ENCODE data around the gene ADAMTS5.

ADAMTS5 gene

DNA sequence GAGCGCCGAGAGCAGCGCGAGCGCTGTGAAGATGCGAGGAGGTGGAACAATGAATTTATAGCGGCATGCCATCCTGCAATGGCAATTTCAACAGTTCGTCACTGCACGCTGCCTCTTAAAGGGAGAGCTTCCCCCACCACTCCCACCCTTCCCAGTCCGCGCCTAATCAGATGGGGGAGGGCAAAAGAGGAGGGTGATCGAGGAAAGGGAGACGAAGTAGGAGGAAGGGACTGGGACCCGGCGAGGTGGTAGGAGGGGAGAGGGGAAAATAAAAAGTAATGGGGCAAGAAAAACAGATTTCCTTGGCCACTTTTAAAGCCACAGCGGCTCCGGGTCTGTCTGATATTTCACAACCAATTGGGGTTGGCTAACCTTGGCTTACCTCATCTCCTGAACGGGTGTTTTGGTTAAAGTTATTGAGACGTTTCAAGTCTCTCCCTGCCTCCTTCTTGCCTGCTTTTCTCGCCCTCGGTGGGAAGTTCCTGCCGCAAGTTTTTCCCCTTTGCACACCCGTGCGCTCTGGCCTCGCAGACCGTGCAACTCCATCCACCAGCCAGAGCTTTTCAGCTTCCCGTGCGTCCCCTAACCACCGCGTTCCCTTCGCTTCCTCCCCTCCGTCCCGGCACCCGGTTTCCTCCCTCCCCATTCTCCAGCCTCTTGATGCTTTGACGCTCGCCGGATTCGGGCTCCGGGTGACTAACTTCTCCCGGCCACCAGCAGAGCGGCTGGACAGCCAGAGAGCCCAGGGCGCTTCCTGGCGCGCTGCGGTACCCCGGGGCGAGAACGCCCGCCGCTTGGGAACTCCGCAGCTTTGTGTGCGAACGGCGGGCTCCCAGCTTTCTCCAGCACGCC lies at the start of gene ADAMTS5:
Gene ADAMTS5 (minus strand): TSS at position 27 of the 852 bp plus-strand sequence. CDS start 697 bp downstream, outside the sequence.
- DNase-seq (ENCODE audit: low read depth): peak; percentile 58

GRCh38 chr21:27001526-27001925 lies 34.6 kb upstream of the ADAMTS5 start:
- no peak for DNase-seq (ENCODE audit: low read depth)

- no peak for DNase-seq (ENCODE audit: low read depth)
Measured at GRCh38 chr21:26983576-26983975, 16.7 kb upstream of the ADAMTS5 start.

DNA sequence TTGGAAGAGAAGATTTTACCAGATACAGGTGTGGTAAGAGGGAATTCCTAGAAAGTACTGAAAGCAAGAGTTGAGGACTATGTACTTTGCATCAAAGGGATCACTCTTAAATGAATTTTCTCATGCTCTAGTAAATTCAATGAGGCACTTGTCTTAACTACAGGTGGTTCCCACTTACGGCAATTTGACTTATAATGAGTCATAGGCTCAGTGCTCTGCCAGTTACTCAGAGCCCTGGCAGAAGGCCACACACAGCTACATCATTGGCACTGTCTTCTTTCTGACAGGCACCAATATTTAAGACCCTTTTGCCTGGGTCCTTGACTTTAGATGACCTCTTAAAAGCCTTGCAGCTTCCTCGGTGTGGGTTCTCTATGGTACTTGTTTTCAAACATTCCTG lies 15.9 kb upstream of the ADAMTS5 start:
- DNase-seq (ENCODE audit: low read depth): peak; percentile 23

- peak; percentile 8 for DNase-seq (ENCODE audit: low read depth)
Measured at GRCh38 chr21:26977746-26978145, 10.9 kb upstream of the ADAMTS5 start.

GRCh38 chr21:26973226-26973625 lies 6.3 kb upstream of the ADAMTS5 start:
- no peak for DNase-seq (ENCODE audit: low read depth)

DNA sequence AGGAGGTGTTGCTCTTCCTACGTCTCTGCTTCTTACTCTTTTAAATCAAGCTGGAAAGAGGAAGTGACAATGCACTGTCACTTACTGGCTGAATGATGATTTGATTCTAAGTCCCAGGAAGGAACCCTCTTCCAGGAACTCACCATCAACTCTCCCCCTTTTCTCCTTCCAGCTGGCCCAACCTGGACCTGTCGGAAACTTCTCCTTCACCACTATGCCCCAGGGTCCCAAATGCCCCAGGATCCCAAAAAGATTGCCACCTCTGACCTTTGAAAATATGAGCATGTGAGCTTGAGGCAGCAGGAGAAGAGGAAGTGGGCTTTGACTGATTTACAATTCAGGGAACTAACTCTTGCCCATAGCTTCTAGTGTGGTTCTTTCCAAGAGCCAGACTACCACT lies 5.3 kb upstream of the ADAMTS5 start:
- DNase-seq (ENCODE audit: low read depth): no peak

DNA sequence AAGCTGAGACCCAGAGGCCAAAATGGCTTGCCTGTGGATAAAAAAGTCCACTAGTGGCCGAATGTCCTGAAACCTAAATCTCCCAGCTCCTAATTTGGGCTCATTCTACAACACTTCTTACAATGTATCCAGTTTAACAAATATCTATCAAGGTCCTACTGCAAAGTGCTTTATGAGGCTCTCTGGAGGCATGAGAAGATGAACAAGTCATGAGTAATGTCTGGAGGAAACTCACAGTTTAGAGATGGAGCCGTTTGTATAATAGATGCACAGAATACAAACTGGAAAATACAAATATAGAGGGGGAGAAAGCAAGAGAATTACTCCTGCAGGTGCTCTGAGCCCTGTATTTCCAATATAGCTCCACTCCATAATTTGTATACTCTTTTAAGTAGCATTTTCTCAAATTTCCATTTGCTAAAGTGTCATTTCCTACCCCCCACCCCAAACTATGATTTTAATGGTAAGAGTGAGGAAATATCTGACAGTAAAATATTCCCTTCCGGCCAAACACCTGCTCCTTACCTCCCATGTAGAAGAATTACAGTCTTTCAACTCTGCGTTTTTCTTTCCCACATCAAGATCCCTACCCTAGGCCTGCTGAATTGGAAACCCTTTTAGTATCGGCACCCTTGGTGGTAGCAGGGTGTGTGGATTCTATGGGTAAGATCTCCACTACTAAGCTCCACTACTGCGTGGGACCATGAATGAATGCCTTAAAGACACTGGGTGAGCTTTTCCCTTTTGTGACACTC lies 3.3 kb upstream of the ADAMTS5 start:
- no peak for DNase-seq (ENCODE audit: low read depth)

DNA sequence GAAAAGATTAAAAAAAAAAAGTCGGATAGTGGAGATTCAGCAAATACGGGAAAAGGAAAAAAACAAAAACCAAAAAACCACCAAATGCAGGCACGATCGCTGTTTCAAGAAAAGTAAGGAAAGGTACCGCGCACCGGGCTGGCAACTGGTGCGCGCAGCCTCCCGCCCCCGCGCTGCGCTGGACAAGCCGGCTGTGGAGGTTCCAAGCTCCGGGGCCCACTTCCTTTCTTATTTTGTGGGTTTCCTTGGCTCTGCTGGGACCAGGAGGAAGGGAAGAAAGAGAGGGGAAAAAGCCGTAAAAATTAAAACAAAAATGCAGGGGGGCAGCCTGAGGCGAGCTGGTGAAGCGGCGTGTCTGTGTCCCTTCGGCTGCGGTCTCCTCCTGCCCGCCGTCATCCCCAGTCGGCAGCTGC lies 233 bp downstream of the ADAMTS5 start:
- peak; percentile 30 for DNase-seq (ENCODE audit: low read depth)

DNA sequence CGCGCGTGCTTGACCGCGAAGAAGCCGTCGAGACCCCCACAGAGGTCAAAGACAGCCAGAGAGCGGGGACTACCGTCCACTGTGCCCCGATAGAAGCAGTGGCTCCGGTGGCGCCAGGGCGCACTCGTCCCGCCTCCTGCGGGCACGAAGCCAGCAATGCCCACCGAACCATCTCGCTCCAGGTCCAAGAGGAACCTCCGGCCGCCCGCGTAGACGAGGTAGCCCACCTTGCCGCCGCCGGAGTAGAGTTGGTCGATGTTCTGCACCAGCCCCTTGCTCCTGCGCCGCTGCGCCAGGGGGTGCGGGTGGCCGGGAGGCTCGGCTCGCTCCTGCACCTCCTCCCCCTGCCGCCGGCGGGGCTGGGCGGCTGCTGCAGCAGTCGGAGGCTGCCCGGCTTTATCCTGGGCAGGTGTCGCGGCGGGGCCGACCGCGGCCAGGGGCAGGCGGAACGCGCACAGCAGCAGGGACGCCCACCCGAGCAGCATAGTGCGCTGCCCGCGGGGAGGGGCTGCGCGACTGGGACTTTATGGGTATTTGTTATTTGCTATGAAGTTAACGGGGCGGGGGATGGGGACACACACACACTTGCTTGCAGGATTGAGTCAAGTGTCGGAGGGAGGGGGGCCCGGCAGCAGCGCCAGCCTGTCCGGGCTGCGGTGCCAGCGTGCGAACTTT lies 844 bp downstream of the ADAMTS5 start:
- no peak for DNase-seq (ENCODE audit: low read depth)

DNA sequence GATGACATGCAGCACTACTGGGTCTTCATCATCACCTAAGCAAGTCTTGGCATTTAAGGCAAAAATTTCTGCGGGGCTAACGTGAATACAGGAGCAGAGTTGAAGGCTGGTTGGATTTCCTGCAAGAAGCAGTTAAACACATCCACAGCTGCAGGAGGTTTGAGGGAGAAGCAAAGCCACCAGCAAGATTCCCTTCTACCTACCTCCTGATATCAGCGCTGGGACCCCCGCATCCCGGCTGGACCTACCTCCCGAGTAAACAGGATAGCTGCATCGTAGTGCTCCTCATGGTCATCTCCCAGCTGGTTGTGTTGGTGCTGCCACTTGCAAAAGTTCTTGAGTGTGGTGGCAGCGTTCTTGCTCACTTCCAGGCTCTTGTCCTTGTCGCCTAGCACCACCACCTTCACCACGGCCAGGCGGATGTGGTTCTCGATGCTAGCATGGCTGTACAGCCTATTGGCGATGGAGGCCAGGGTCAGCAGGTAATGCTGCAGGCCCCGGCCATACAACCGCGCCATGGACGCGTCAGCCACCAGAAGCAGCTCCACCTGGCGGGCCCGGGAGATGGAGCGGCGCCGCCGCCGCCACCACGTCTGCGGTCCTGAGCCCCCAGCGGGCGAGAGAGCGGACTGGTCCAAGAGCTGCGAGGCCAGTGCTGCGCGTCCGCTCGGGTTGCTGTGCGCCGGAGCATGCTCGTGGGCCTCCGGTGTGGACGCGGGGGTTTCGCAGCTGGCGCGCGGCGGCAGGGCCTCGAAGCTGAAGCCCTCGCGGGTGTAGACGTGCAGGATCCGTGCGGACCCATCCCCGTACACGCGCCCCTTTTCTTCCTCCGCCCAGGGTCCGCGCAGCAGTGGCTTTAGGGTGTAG lies 1.6 kb downstream of the ADAMTS5 start:
- DNase-seq (ENCODE audit: low read depth): no peak

- no peak for DNase-seq (ENCODE audit: low read depth)
Measured at GRCh38 chr21:26964170-26964778, 2.6 kb downstream of the ADAMTS5 start.

DNA sequence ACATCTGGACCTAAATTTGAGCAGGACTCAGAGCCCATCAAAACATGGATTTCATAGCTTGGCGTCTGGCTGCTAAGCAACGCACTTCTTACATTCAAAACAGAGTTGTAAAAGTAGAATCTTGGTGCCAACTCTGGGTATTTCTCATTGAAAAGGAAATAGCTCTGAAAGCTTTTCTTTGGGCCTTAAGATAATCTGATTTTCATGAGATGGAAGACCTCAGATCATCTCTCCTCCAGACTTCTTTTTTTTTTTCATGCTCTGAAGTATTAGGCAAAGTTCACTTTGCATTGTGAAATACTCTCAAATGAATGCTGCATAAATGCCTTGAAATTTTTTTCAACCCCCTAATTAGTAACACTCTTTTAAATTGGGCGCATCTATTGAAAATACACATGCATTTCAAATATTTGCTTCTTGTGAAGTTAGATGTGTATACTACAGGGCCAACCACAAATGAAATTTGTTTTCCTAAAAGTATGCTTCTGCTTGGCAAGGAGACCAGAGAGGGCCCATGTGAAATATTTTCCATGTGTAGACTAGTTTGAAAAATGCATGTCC lies 4.2 kb downstream of the ADAMTS5 start:
- DNase-seq (ENCODE audit: low read depth): no peak

DNA sequence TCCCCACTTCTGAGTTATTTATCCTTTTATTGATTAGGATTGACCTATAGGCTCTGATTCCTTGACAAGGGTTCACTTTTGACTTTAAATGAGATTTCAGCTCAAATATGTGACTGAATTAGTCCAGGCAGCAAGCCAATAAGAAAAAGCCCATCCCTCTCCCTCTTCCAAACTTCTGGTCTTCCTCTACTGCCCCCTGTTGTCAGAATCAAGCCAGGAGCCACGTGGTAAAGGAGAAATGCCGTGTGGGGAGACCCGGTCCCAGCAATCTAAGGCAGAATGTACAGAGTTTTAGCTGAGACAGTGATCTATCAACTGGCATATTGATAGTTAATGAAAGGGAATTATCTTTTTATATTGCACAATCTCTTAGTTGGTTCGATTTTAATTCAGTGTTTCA lies 5.2 kb downstream of the ADAMTS5 start:
- DNase-seq (ENCODE audit: low read depth): no peak

GRCh38 chr21:26958788-26959187 lies 8.1 kb downstream of the ADAMTS5 start:
- no peak for DNase-seq (ENCODE audit: low read depth)

- DNase-seq (ENCODE audit: low read depth): no peak
Measured at GRCh38 chr21:26956813-26957212, 10.1 kb downstream of the ADAMTS5 start.

DNA sequence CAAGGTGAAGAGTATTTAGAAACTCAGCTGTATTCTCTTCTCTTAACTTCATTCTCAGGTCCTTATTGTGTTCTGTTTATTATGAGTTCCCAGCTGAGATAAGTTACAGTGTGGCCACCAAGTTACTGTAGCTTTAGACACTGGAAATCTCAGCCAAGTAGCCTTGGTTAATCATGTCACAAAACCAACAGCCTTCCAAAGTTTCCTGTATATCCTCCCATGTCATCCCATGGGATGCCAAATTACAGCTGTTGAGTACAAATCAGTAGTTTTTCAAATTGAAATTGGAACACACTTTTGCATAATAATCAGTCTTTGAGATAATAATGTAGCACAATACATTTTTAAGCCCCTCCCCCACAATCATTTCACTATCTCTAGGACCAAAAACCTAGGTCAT lies 10.7 kb downstream of the ADAMTS5 start:
- DNase-seq (ENCODE audit: low read depth): no peak

DNA sequence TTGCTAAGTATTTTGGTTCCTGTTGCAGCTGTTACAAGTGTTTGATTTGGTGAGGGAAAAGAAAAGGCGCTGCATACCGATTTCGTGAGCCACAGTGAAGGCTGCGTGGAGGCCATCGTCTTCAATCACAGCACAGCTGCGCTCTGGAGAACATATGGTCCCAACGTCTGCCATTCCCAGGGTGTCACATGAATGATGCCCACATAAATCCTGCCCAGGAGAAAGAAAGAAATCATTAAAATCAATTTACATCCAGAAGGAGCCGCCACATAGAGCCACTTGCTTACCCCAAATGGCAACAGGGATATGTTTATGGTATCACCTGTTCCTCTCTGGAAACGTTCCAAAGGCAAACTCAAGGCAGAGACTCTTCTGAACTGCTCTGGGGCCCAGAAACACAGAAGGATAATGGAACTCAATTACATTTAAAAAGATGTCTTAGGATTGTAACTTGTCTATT lies 12.2 kb downstream of the ADAMTS5 start:
- no peak for DNase-seq (ENCODE audit: low read depth)

GRCh38 chr21:26952374-26953066 lies 14.4 kb downstream of the ADAMTS5 start:
- no peak for DNase-seq (ENCODE audit: low read depth)

DNA sequence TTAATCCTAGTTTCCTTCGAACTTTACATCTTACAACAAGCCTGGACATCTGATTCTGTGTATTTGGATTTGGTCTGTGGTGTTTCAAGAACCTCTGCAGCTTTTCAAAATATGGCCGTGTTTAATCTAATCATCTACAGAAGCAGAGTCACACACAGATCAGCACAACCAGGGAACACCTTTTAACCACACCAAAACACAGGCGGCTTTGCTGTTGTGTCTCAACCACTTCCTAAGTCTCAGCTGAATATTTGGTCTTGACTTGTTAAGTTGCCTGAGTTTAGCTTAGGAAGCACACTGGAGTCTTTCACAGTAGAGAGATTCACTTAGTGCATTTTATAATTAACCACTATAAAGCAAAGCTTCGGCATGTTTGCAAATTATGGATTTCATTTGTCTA lies 17.1 kb downstream of the ADAMTS5 start:
- no peak for DNase-seq (ENCODE audit: low read depth)

All from iris pigment epithelial cell (primary cell).